ENCODE measurements around the gene FBRS. TPM values are rescaled to one million over a fixed set of nuclear protein-coding genes. Genes with fewer than 3 reads are reported as not detected.
"Not testable (repeated sequence)": the region's sequence is repeated elsewhere in the genome, so short reads cannot be mapped to it uniquely, and the experiment has no call there.

Gene FBRS
- total RNA-seq, 2 experiments from 2014 or later = 84.7 to 111 TPM

DNA sequence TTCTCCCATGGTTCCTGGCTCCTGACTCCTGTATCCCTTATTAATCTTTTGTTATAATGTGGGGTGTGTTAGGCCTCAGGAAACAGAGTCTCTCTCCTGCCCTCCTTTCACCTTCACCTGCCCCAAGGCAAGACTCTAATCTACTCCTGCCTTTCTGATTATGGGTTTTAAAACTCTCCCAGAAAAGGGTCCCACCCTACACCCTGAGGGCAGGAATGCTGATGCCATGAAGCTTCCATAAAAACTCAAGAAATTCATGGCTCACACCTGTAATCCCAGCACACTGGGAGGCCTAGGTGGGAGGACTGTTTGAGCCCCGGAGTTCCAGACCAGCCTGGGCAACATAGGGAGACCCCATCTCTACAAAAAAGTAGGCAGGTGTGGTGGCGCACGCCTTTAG, 22.1 kb downstream of the FBRS start:
- intact Hi-C loops (cut with DNase I, micrococcal nuclease) = no loop called here
- H3K9me3 Mint-ChIP-seq (ENCODE audit: low read depth) = no peaks in the 10 kb centered on the region
- POLR2A ChIA-PET = no interaction called here

GRCh38 chr16:30688701-30689100, 30.5 kb downstream of the FBRS start:
- ChIA-PET POLR2A (no interaction called here), CTCF (interaction anchor here (0.7 to 2.1 kb wide), 3 partner anchors 9 to 321 kb away, joined by 4 to 7 read pairs (median 5); no protein-coding TSS in a partner anchor)
- Mint-ChIP-seq H3K9me3 (ENCODE audit: low read depth) (no peaks in the 10 kb centered on the region), H3K4me3 (no peak overlapping the region), H3K27me3 (no peaks in the 10 kb centered on the region), H3K36me3 (ENCODE audit: low read depth) (no peaks in the 10 kb centered on the region), H3K27ac (no peak overlapping the region), H3K4me1 (peaks cover 2% of the 10 kb centered on the region)
- DNase-seq (no peak), ATAC-seq (no peak)
- intact Hi-C loops (cut with DNase I, micrococcal nuclease) = no loop called here

More for the DNA sequence above, 22.1 kb downstream of the FBRS start:
- Mint-ChIP-seq H3K36me3 (ENCODE audit: low read depth) (no peaks in the 10 kb centered on the region), H3K4me3 (no peak overlapping the region), H3K27ac (no peak overlapping the region), H3K27me3 (no peaks in the 10 kb centered on the region), H3K4me1 (no peaks in the 10 kb centered on the region)
- DNase-seq (no peak), ATAC-seq (no peak)
- CTCF ChIA-PET = interaction anchor here (0.8 to 1.0 kb wide), 2 partner anchors 89 to 134 kb away, joined by 3 to 4 read pairs; no protein-coding TSS in a partner anchor

- intact Hi-C loops (cut with DNase I, micrococcal nuclease) = no loop called here
- Mint-ChIP-seq H3K27me3 (no peaks in the 10 kb centered on the region), H3K4me1 (peaks cover 9% of the 10 kb centered on the region), H3K4me3 (no peak overlapping the region), H3K9me3 (ENCODE audit: low read depth) (no peaks in the 10 kb centered on the region), H3K36me3 (ENCODE audit: low read depth) (no peaks in the 10 kb centered on the region), H3K27ac (no peak overlapping the region)
- ATAC-seq (no peak), DNase-seq (no peak)
- ChIA-PET POLR2A (no interaction called here), CTCF (interaction anchor here (0.6 to 3.4 kb wide), 3 partner anchors 25 to 163 kb away, joined by 3 to 20 read pairs (median 4); no protein-coding TSS in a partner anchor)
These were observed 33.7 kb downstream of the FBRS start for GRCh38 chr16:30691907-30692306.

DNA sequence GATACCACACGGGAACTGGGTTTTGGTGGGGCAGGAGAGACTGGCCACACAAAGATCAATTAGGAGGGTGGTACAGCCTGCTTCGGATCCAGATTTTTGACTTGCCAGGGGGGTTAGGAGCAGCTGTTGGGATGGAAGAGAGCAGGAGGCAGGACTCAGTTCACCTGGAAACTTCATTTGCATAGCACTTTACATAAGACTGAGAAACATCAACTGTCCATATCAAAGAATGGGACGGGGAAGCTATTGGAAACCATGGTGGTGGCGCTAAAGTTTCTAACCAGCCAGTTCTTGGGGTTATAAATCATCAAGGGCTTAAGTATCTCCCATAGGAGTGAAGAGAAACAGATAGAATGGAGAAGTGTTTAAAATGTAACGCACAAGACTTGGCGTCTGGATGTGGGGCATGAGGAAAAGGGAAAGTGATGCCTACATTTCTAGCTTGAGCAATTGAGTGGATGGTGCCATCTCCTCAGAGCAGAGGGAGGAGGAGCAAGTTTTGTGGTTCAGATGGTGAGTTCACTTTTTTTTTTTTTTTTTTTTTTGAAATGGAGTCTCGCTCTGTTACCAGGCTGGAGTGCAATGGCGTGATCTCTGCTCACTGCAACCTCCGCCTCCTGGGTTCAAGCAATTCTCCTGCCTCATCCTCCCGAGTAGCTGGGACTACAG, 34.3 kb downstream of the FBRS start:
- no peak overlapping the region for H3K27ac Mint-ChIP-seq
- intact Hi-C loops (cut with DNase I, micrococcal nuclease) = no loop called here

GRCh38 chr16:30694926-30695693, 36.9 kb downstream of the FBRS start:
- Mint-ChIP-seq H3K27me3 (no peaks in the 10 kb centered on the region), H3K4me1 (peaks cover 26% of the 10 kb centered on the region), H3K4me3 (no peak overlapping the region), H3K36me3 (ENCODE audit: low read depth) (peaks cover 12% of the 10 kb centered on the region), H3K27ac (no peak overlapping the region), H3K9me3 (ENCODE audit: low read depth) (no peaks in the 10 kb centered on the region)
- ATAC-seq = no peak
- ChIA-PET POLR2A (interaction anchor here (0.6 to 1.3 kb wide), 3 partner anchors 20 to 36 kb away, joined by 3 to 9 read pairs (median 3); no protein-coding TSS in a partner anchor), CTCF (interaction anchor here (0.5 to 3.9 kb wide), 11 partner anchors 12 to 879 kb away, joined by 3 to 35 read pairs (median 4); partner anchors contain the start of genes DCTPP1, FBRS, PHKG2 and PRR14)
- no peak for DNase-seq
- intact Hi-C loops (cut with DNase I, micrococcal nuclease) = loop anchor here (1.0 to 5.0 kb wide), 3 partner anchors 35 to 603 kb away; partner anchors contain the start of genes TBX6 (in 1 of the 2) and ZNF764 (in 1 of the 2)

More for the DNA sequence above, 34.3 kb downstream of the FBRS start:
- no peak for ATAC-seq
- no peaks in the 10 kb centered on the region for H3K9me3 Mint-ChIP-seq (ENCODE audit: low read depth)
- H3K36me3 Mint-ChIP-seq (ENCODE audit: low read depth) = no peaks in the 10 kb centered on the region
- CTCF ChIA-PET = interaction anchor here (0.6 to 3.9 kb wide), 7 partner anchors 14 to 145 kb away, joined by 3 to 35 read pairs (median 4); partner anchors contain the start of gene FBRS
- POLR2A ChIA-PET = no interaction called here
- H3K27me3 Mint-ChIP-seq = no peaks in the 10 kb centered on the region
- peaks cover 15% of the 10 kb centered on the region for H3K4me1 Mint-ChIP-seq
- no peak overlapping the region for H3K4me3 Mint-ChIP-seq
- DNase-seq = no peak

DNA sequence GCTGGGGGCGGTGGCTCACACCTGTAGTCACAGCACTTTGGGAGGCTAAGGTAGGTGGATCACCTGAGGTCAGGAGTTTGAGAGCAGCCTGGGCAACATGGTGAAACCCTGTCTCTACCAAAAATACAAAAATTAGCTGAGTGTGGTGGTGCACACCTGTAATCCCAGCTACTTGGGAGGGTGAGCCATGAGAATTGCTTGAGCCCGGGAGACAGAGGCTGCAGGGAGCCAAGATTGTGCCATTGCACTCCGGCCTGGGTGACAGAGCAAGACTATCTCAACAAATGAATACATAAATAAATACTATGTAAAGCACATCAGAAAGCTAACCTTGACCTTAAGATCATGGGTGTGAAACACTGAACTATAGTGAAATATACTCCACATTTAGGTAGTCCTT, 38.4 kb downstream of the FBRS start:
- H3K4me1 Mint-ChIP-seq = peaks cover 31% of the 10 kb centered on the region
- POLR2A ChIA-PET = interaction anchor here (0.9 to 1.7 kb wide), 3 partner anchors 15 to 267 kb away, joined by 3 to 10 read pairs (median 3); partner anchors contain the start of gene DCTPP1

GRCh38 chr16:30697264-30698138, 39.3 kb downstream of the FBRS start:
- Mint-ChIP-seq H3K4me3 (peak overlapping the region; percentile 96), H3K27me3 (no peaks in the 10 kb centered on the region), H3K27ac (peak overlapping the region; percentile 99), H3K36me3 (ENCODE audit: low read depth) (peaks cover 24% of the 10 kb centered on the region), H3K4me1 (peaks cover 31% of the 10 kb centered on the region), H3K9me3 (ENCODE audit: low read depth) (no peaks in the 10 kb centered on the region)
- intact Hi-C loops (cut with DNase I, micrococcal nuclease) = loop anchor here (1.0 to 5.0 kb wide), 28 partner anchors 39 to 762 kb away; partner anchors contain the start of genes FBRS (in 2 of the 2), ZNF764 (in 2 of the 2), ALDOA (in 1 of the 2) and ARMC5 (in 1 of the 2)
- DNase-seq (no peak), ATAC-seq (peak; percentile 89)
- CTCF ChIA-PET = interaction anchor here (0.5 to 2.2 kb wide), 20 partner anchors 8 to 606 kb away, joined by 3 to 23 read pairs (median 3); partner anchors contain the start of genes DCTPP1, FBRS, PRR14 and TBX6
- POLR2A ChIA-PET = interaction anchor here (0.7 to 1.7 kb wide), 6 partner anchors 10 to 268 kb away, joined by 3 to 10 read pairs (median 4); partner anchors contain the start of gene DCTPP1

More for the DNA sequence above, 38.4 kb downstream of the FBRS start:
- H3K4me3 Mint-ChIP-seq; DNase-seq; H3K9me3 Mint-ChIP-seq (ENCODE audit: low read depth); H3K27ac Mint-ChIP-seq; H3K27me3 Mint-ChIP-seq; ATAC-seq: not testable (repeated sequence)
- H3K36me3 Mint-ChIP-seq (ENCODE audit: low read depth) = peaks cover 24% of the 10 kb centered on the region
- CTCF ChIA-PET = interaction anchor here (0.5 to 2.2 kb wide), 13 partner anchors 7 to 267 kb away, joined by 3 to 23 read pairs (median 4); partner anchors contain the start of genes DCTPP1, FBRS and PRR14
- intact Hi-C loops (cut with DNase I, micrococcal nuclease) = loop anchor here (5.0 kb wide), 2 partner anchors 139 to 604 kb away; partner anchors contain the start of genes TBX6 (in 1 of the 2) and ZNF764 (in 1 of the 2)

DNA sequence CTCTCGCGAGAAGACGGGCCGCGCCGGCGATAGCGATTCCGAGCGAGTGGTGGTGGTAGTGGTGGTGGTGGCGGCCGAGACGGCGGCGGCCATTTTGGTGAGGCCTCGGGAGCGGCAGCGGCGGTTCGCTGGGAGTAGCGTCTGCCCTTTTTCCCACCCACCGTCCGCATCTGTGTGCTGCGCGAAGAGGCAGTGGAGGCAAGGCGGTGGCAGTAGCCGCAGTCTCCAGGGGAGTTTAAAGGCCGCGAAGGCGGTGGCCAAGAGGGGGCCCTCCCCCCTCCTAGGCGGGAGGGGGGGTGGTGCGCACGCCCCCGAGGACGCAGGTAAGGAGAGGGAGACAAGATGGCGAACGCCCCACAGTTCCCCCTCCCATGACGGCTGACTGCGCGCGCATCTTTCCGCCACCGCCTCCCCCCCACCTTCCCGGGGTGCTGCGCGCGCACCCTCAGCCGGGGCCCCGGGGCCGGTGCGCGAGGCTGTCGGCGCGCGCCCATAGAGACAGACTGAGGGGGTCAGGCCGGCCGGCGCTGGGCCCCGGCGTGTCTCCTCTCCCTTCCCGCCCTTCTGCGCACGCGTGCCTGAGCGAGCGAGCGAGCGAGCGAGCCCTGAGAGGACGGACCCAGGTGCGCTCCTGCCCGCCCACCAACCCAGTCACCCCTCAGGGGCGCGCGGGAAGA, 40.0 kb downstream of the FBRS start:
- POLR2A ChIA-PET = interaction anchor here (0.6 to 1.7 kb wide), 4 partner anchors 25 to 40 kb away, joined by 3 to 10 read pairs (median 4); partner anchors contain the start of gene FBRS
- ATAC-seq (peak; percentile 75), DNase-seq (peak; percentile 100)
- no peaks in the 10 kb centered on the region for H3K27me3 Mint-ChIP-seq
- intact Hi-C loops (cut with DNase I, micrococcal nuclease) = loop anchor here (1.0 to 5.0 kb wide), 28 partner anchors 40 to 761 kb away; partner anchors contain the start of genes FBRS (in 2 of the 2), ZNF764 (in 2 of the 2), ALDOA (in 1 of the 2) and ARMC5 (in 1 of the 2)
- CTCF ChIA-PET = interaction anchor here (0.8 to 2.2 kb wide), 6 partner anchors 39 to 268 kb away, joined by 3 to 23 read pairs (median 6); partner anchors contain the start of genes DCTPP1, FBRS and PRR14
- peak overlapping the region; percentile 96 for H3K4me3 Mint-ChIP-seq
- peak overlapping the region; percentile 99 for H3K27ac Mint-ChIP-seq
- peaks cover 33% of the 10 kb centered on the region for H3K4me1 Mint-ChIP-seq
- no peaks in the 10 kb centered on the region for H3K9me3 Mint-ChIP-seq (ENCODE audit: low read depth)
- H3K36me3 Mint-ChIP-seq (ENCODE audit: low read depth) = peaks cover 29% of the 10 kb centered on the region

DNA sequence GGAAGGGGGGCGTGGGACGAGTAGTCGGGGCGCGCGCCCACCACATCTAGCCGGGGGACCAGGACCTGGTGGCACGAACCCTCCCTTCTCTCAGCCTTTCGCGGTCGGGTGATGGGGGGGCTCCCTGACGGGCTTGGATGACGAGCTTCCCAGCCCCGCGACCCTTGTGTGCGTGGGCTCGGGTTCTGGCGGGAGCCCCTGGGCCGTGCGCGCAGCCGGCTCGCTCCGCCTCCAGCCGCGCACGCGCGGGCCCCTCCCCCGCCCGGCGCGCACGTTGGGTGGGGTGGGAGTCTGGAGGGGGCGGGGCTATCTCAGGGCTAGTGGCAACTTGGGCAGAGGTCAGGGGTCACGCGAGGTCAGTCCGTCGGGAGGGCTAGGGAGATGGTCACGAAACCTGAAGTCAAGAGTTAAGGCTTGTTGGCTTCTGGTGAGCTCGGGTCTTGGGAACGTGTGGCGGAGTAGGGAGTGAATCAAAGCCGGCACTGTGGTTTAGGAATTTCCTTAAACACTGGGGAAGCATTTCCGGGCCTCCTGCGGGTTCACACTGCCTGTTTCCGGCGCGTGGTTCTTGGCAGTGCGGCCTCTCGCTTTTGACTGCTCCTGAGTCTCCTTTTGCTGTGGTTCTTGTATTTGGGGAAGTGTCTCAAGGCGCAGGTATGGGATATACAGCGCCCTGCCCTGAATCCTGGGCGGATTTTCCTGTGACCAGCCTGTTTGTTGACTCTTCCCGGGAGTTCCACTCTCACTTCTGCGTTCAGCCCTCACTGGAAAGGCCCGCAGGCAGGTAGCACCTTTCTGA, 40.8 kb downstream of the FBRS start, which contains the start of gene SRCAP:
Gene SRCAP (plus strand): TSS at position 356 of the 799 bp plus-strand sequence. CDS start 1,654 bp downstream, outside the sequence.
- peak within 1 kb of the TSS; percentile 96 for H3K4me3 Mint-ChIP-seq
- ATAC-seq = peak; percentile 44
- ChIA-PET CTCF (interaction anchor here (0.5 to 1.0 kb wide), 2 partner anchors 40 to 251 kb away, joined by 3 read pairs; partner anchors contain the start of gene FBRS), POLR2A (interaction anchor here (0.6 to 1.2 kb wide), 5 partner anchors 25 to 225 kb away, joined by 3 to 6 read pairs (median 3); partner anchors contain the start of gene FBRS)
- peak within 1 kb of the TSS; percentile 99 for H3K27ac Mint-ChIP-seq
- H3K27me3 Mint-ChIP-seq = no peaks in the 10 kb centered on the region
- no peaks in the 10 kb centered on the region for H3K9me3 Mint-ChIP-seq (ENCODE audit: low read depth)
- intact Hi-C loops (cut with DNase I, micrococcal nuclease) = loop anchor here (1.0 to 5.0 kb wide), 29 partner anchors 16 to 760 kb away; partner anchors contain the start of genes FBRS (in 2 of the 2), ZNF764 (in 2 of the 2), ALDOA (in 1 of the 2) and ARMC5 (in 1 of the 2)
- peaks cover 29% of the 10 kb centered on the region for H3K4me1 Mint-ChIP-seq
- peaks cover 32% of the 10 kb centered on the region for H3K36me3 Mint-ChIP-seq (ENCODE audit: low read depth)
- peak; percentile 93 for DNase-seq

Measured in activated CD4-positive, alpha-beta T cell treated with anti-CD3 and anti-CD28 coated beads for 36 hours (primary cell).